Lung (tissue), 12 donors: ENCODE measurements around the gene SPOCD1. TPM values are rescaled to one million over a fixed set of nuclear protein-coding genes. Genes with fewer than 3 reads are reported as not detected.

ENCODE experiments used
- ATAC-seq: fragments of 200-7000 bp; cut with Tn5 transposase; one replicate; pipeline ENCODE4 v1.9.1; 2020; ENCODE audit warnings: moderate number of reproducible peaks; ENCODE audit not compliant: insufficient read depth, low FRiP score
- DNase-seq, 3 donors: peaks; one replicate each; pipeline ENCODE4 v3.0.0-alpha.2; 2013 to 2017
- H3K27ac ChIP-seq, 2 donors: one replicate each; pipeline ENCODE4 v1.5.1; 2013; ENCODE audit warnings: mild to moderate bottlenecking in 2 of 2, moderate library complexity in 2 of 2, control low read depth in 1 of 2, inconsistent platforms in 1 of 2, low read depth in 1 of 2, low read length in 1 of 2
- H3K27me3 ChIP-seq, 3 donors: one replicate each; pipeline ENCODE4 v1.5.1; 2013; ENCODE audit warnings: low read length in 2 of 3; ENCODE audit not compliant: control insufficient read depth in 3 of 3, insufficient read depth in 3 of 3
- H3K36me3 ChIP-seq, 4 donors: one replicate each; pipeline ENCODE4 v1.5.1; 2013; ENCODE audit warnings: low read length in 4 of 4, mild to moderate bottlenecking in 1 of 4, moderate library complexity in 1 of 4; ENCODE audit not compliant: control insufficient read depth in 4 of 4, insufficient read depth in 4 of 4
- H3K4me1 ChIP-seq, 5 donors: one replicate each; pipeline ENCODE4 v1.5.1; 2013; ENCODE audit warnings: low read length in 5 of 5, mild to moderate bottlenecking in 2 of 5, moderate library complexity in 1 of 5; ENCODE audit not compliant: control insufficient read depth in 5 of 5, insufficient read depth in 5 of 5
- H3K4me3 ChIP-seq: one replicate; pipeline ENCODE4 v1.5.1; 2013; ENCODE audit warnings: mild to moderate bottlenecking, control low read depth, moderate library complexity
- H3K9ac ChIP-seq, 2 donors: one replicate each; pipeline ENCODE4 v1.5.1; 2013; ENCODE audit warnings: low read length in 2 of 2, control low read depth in 1 of 2; ENCODE audit not compliant: insufficient read depth in 1 of 2
- H3K9me3 ChIP-seq, 4 donors: one replicate each; pipeline ENCODE4 v1.5.1; 2013; ENCODE audit warnings: low read length in 3 of 4, mild to moderate bottlenecking in 1 of 4, moderate library complexity in 1 of 4; ENCODE audit not compliant: control insufficient read depth in 4 of 4, insufficient read depth in 3 of 4
- WGBS, 2 donors: extraction: QIAGEN DNeasy Blood & Tissue Kit; methylation state at CpG; one replicate each; pipeline ENCODE4 v1.1.7; 2013; 5-methylcytosine and 5-hydroxymethylcytosine counted together
- polyA plus RNA-seq, 2 donors: library from polyadenylated mRNA; stranded (reverse); fragments of 200-250 nt; gene quantifications; one replicate each; pipeline ENCODE4 v1.2.1, GENCODE V29; 2013
- total RNA-seq, 2 donors: library from RNA; depleted of rRNA in 1 of 2; stranded (reverse); fragments of >200 nt in 1 of 2; gene quantifications; one replicate each; pipeline ENCODE4 v1.2.1, GENCODE V29; 2014 to 2021
- TF ChIP-seq, protein P1 (sequence below): IDR thresholded peaks from 2 replicates; pipeline ENCODE4 v1.5.1; 2012; ENCODE audit warnings: mild to moderate bottlenecking; ENCODE audit errors: control extremely low read depth, extremely low read depth
- donor health status: control.
- donor health status: control.
- donor health status: Bipolar disorder and iron deficiency.
- donor health status: healthy.
- donor health status: DM: yes; HTN: yes; CAD: no.

Gene SPOCD1
- total and polyA plus RNA-seq, 4 donors: 0.51 to 15.7 (median 8.4) TPM

DNA sequence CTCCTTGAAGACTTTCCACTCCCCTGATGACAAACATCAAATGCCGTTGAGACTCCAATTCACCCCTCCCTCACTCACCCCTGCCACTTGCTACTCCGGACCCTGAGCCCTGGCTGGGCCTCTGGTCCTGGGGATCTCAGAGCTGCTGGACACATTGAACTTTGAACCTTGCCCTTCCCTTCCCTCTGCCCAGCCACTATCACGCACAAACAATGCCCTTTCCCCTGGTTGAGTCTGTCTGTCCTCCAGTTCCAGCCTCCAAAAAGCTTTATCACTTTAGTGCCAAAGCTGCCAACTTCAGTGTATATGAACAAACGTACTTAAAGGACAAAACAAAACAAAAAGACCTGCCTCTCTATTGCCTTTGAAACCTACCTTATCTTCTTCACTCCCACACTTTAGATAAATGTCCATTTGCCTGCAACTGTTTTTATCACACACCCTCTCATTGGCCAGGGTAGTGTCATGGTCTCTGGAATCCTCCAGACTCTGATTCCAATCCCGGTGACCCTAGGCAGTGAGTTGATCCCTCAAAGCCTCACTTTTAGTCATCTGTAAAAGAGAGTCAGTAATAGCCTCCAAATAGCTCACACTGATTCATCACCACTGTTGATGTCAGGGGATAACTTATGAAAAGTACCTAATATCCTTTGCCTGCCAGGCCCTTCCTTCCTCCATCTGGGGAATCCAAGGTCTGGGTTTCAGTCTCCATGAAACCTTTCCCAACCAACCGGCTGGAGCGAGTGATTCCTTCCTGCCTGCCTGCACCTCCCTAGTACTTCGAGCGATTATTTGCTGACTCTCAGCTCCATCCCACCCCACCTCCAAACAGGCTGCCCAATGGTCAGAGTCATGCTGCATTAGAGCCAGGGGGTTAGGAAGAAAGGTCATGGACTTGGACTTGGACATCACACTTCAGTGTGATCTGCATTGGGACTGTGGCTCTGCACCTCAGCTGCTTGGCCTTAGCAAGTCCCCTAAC lies 15.9 kb upstream of the SPOCD1 start:
- no peaks in the 10 kb centered on the region for H3K27me3 ChIP-seq
- ATAC-seq: no peak
- TF ChIP-seq, protein P1, sequence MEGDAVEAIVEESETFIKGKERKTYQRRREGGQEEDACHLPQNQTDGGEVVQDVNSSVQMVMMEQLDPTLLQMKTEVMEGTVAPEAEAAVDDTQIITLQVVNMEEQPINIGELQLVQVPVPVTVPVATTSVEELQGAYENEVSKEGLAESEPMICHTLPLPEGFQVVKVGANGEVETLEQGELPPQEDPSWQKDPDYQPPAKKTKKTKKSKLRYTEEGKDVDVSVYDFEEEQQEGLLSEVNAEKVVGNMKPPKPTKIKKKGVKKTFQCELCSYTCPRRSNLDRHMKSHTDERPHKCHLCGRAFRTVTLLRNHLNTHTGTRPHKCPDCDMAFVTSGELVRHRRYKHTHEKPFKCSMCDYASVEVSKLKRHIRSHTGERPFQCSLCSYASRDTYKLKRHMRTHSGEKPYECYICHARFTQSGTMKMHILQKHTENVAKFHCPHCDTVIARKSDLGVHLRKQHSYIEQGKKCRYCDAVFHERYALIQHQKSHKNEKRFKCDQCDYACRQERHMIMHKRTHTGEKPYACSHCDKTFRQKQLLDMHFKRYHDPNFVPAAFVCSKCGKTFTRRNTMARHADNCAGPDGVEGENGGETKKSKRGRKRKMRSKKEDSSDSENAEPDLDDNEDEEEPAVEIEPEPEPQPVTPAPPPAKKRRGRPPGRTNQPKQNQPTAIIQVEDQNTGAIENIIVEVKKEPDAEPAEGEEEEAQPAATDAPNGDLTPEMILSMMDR: no peak

DNA sequence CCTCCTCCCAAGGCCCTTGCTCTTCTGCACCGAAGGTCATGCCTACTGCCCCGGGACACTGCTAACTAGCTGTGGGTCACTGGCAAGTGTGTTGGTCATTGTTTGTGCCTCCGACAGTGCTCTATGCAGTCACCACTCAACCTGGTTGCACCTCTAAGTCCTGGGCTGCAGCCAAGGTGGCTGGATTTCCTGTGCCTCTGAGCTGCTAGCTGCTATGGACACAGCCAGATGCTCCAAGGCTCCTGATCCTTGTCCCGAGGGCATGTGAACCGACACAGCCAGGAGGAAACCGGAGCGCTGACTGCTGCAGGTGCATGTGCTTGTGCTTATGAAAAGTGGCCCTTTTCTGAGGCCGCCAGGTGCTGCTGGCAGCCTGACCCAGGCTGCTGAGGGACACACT lies 14.7 kb upstream of the SPOCD1 start:
- TF ChIP-seq, protein P1: no peak
- 84 to 92% methylated on average over 8 of the region's 8 CpGs for WGBS, 2 donors
- Histone ChIP-seq H3K27ac (no peak overlapping the region), H3K4me1 (no peaks in the 10 kb centered on the region), H3K27me3 (no peaks in the 10 kb centered on the region), H3K9ac (no peak overlapping the region), H3K4me3 (no peak overlapping the region), H3K36me3 (no peaks in the 10 kb centered on the region), H3K9me3 (no peaks in the 10 kb centered on the region)
- ATAC-seq: no peak
- DNase-seq: no peak

More for the DNA sequence above, 15.9 kb upstream of the SPOCD1 start:
- Histone ChIP-seq H3K4me1 (no peaks in the 10 kb centered on the region), H3K4me3 (no peak overlapping the region), H3K9ac (no peak overlapping the region), H3K9me3 (no peaks in the 10 kb centered on the region), H3K27ac (no peak overlapping the region), H3K36me3 (no peaks in the 10 kb centered on the region)
- WGBS, 2 donors: 79 to 87% methylated on average over 9 of the region's 9 CpGs
- no peak for DNase-seq

DNA sequence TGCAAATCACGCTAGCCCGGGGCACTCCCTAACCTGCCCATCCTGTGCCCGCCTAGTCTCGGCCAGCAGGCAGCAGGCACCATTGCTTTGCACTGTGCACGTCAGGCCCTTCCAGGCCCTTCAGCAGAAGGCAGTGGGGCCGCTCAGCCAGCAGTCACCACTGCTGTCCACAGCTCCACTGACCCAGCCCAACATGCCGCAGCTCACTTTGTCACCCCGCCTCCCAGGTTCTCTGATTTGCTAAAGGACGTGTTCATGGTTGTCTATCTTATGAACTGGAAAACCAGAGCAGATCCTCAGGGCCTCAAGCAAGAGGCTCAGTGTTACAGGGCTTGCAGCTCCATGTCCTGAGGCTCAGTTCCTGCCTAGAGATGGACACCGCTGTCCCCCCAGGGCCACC lies 14.2 kb upstream of the SPOCD1 start:
- no peaks in the 10 kb centered on the region for H3K27me3 ChIP-seq
- H3K9ac ChIP-seq: no peak overlapping the region
- WGBS, 2 donors: 85 to 91% methylated on average over 10 of the region's 10 CpGs
- DNase-seq (no peak), ATAC-seq (no peak)
- H3K9me3 ChIP-seq: no peaks in the 10 kb centered on the region
- no peak overlapping the region for H3K27ac ChIP-seq
- no peaks in the 10 kb centered on the region for H3K36me3 ChIP-seq
- TF ChIP-seq, protein P1: no peak
- no peak overlapping the region for H3K4me3 ChIP-seq
- no peaks in the 10 kb centered on the region for H3K4me1 ChIP-seq
